GM23338 (cell line): ENCODE results near the gene ABCA1. TPM values are rescaled to one million over a fixed set of nuclear protein-coding genes. Genes with fewer than 3 reads are reported as not detected.

ENCODE experiments used
- ATAC-seq: fragments of 200-7000 bp; cut with Tn5 transposase; 3 replicates; pipeline ENCODE4 v1.9.1; 2020
- DNase-seq: peaks from one replicate; pipeline ENCODE4 v3.0.0-alpha.2; 2015; ENCODE audit warnings: low spot score
- H2AFZ ChIP-seq: fragments of 200-600 bp; sonication (generic); 2 replicates; pipeline ENCODE4 v1.8.0; 2016; ENCODE audit warnings: antibody characterized with exemption, mild to moderate bottlenecking, moderate library complexity
- H3F3A ChIP-seq: fragments of 200-600 bp; sonication (generic); replicated peaks from 2 replicates; pipeline ENCODE4 v1.8.0; 2017; ENCODE audit warnings: antibody characterized with exemption, mixed run types, low read depth
- H3K27ac ChIP-seq: fragments of 200-600 bp; sonication (generic); 2 replicates; pipeline ENCODE4 v1.6.1; 2016; ENCODE audit warnings: low read depth
- H3K27me3 ChIP-seq: fragments of 200-600 bp; sonication (generic); 2 replicates; pipeline ENCODE4 v1.8.0; 2016; ENCODE audit warnings: mild to moderate bottlenecking, mixed run types, moderate library complexity; ENCODE audit not compliant: insufficient read depth
- H3K36me3 ChIP-seq: fragments of 200-600 bp; sonication (generic); 2 replicates; pipeline ENCODE4 v1.8.0; 2016; ENCODE audit warnings: mild to moderate bottlenecking; ENCODE audit not compliant: insufficient read depth
- H3K4me1 ChIP-seq: fragments of 200-600 bp; sonication (generic); 2 replicates; pipeline ENCODE4 v1.8.0; 2016; ENCODE audit warnings: mild to moderate bottlenecking, moderate library complexity; ENCODE audit not compliant: insufficient read depth
- H3K4me2 ChIP-seq: fragments of 200-600 bp; sonication (generic); 2 replicates; pipeline ENCODE4 v1.7.1; 2017; ENCODE audit warnings: mixed run types
- H3K4me3 ChIP-seq: fragments of 200-600 bp; sonication (generic); 2 replicates; pipeline ENCODE4 v1.6.1; 2016; ENCODE audit warnings: mixed run types
- H3K79me2 ChIP-seq: fragments of 200-600 bp; sonication (generic); replicated peaks from 2 replicates; pipeline ENCODE4 v1.8.0; 2017; ENCODE audit warnings: mild to moderate bottlenecking; ENCODE audit not compliant: insufficient read depth
- H3K9me2 ChIP-seq: fragments of 200-600 bp; sonication (generic); 2 replicates; pipeline ENCODE4 v1.8.0; 2017; ENCODE audit not compliant: insufficient read depth
- H4K20me1 ChIP-seq: fragments of 200-600 bp; sonication (generic); replicated peaks from 2 replicates; pipeline ENCODE4 v1.8.0; 2017; ENCODE audit warnings: mild to moderate bottlenecking; ENCODE audit not compliant: insufficient read depth
- H3K27ac Mint-ChIP-seq: 2 replicates; pipeline ENCODE4 v1.8.0; 2020; ENCODE audit warnings: inconsistent platforms, mild to moderate bottlenecking, moderate library complexity, mixed read lengths
- H3K27me3 Mint-ChIP-seq: 3 replicates; pipeline ENCODE4 v1.8.0; 2022; ENCODE audit warnings: low read depth, mild to moderate bottlenecking, moderate library complexity, mixed read lengths, inconsistent platforms; ENCODE audit not compliant: insufficient read depth, poor library complexity
- H3K36me3 Mint-ChIP-seq: 3 replicates; pipeline ENCODE4 v1.8.0; 2021; ENCODE audit warnings: low read depth, mild to moderate bottlenecking, inconsistent platforms, moderate library complexity, mixed read lengths
- H3K4me1 Mint-ChIP-seq: 3 replicates; pipeline ENCODE4 v1.8.0; 2020; ENCODE audit warnings: mild to moderate bottlenecking, inconsistent platforms, mixed read lengths
- H3K4me3 Mint-ChIP-seq: 3 replicates; pipeline ENCODE4 v1.8.0; 2021; ENCODE audit warnings: moderate library complexity, mild to moderate bottlenecking, inconsistent platforms, mixed read lengths
- H3K9me3 Mint-ChIP-seq: 3 replicates; pipeline ENCODE4 v1.8.0; 2020; ENCODE audit warnings: moderate library complexity, mild to moderate bottlenecking, inconsistent platforms, mixed read lengths
- CREB1 ChIP-seq: fragments of 250-450 bp; sonication (Bioruptor Pico); IDR thresholded peaks from 2 replicates; pipeline ENCODE4 v1.5.0; 2020; ENCODE audit warnings: low read depth, mild to moderate bottlenecking, moderate library complexity
- EZH2 ChIP-seq: fragments of 200-600 bp; sonication (generic); IDR thresholded peaks from one replicate; pipeline ENCODE4 v1.8.0; 2017; ENCODE audit warnings: antibody characterized with exemption, mild to moderate bottlenecking, low read depth; ENCODE audit not compliant: unreplicated experiment
- EZH2phosphoT487 ChIP-seq: fragments of 200-600 bp; sonication (generic); IDR thresholded peaks from one replicate; pipeline ENCODE4 v1.8.1; 2018; ENCODE audit warnings: antibody characterized with exemption; ENCODE audit not compliant: unreplicated experiment
- JUNB ChIP-seq: IDR thresholded peaks from one replicate; pipeline ENCODE4 v1.6.1; 2016; ENCODE audit warnings: antibody characterized with exemption; ENCODE audit not compliant: unreplicated experiment
- NANOG ChIP-seq: IDR thresholded peaks from 2 replicates; pipeline ENCODE4 v1.6.1; 2016; ENCODE audit warnings: antibody characterized with exemption, borderline replicate concordance
- POLR2AphosphoS5 ChIP-seq: IDR thresholded peaks from 2 replicates; pipeline ENCODE4 v1.6.1; 2016; ENCODE audit warnings: antibody characterized with exemption, low read depth
- STAT1 ChIP-seq: IDR thresholded peaks from one replicate; pipeline ENCODE4 v1.6.1; 2016; ENCODE audit warnings: antibody characterized with exemption; ENCODE audit not compliant: unreplicated experiment
- ZNF114 ChIP-seq: fragments of 250-450 bp; sonication (Bioruptor Pico); IDR thresholded peaks from 2 replicates; pipeline ENCODE4 v1.5.0; 2020; ENCODE audit warnings: mild to moderate bottlenecking, moderate library complexity
- ZNF331 ChIP-seq: fragments of 250-450 bp; sonication (Bioruptor Pico); IDR thresholded peaks from 2 replicates; pipeline ENCODE4 v1.5.0; 2020; ENCODE audit warnings: low read depth, mild to moderate bottlenecking, moderate library complexity
- ZNF462 ChIP-seq: fragments of 250-450 bp; sonication (Bioruptor Pico); IDR thresholded peaks from 2 replicates; pipeline ENCODE4 v1.5.0; 2020; ENCODE audit warnings: mild to moderate bottlenecking, moderate library complexity
- polyA plus RNA-seq: library from polyadenylated mRNA; unstranded; fragments of >200 nt; fragmentation: Nextera tagmentation; extraction: Ambion mirVana; gene quantifications from 2 replicates; pipeline ENCODE4 v1.2.1, GENCODE V29; 2016
- total RNA-seq: library from RNA; depleted of rRNA; stranded (reverse); fragments of >200 nt; shearing (Covaris generic); gene quantifications from 2 replicates; pipeline ENCODE4 v1.2.3, GENCODE V29; 2014
- TF ChIP-seq, protein P1 (sequence below), 2 experiments: fragments of 200-600 bp in 1 of 2; sonication (generic) in 1 of 2; conservative IDR thresholded peaks; 2 replicates each; pipeline versions ENCODE4 v1.5.1 to v1.6.1; 2016 to 2017; ENCODE audit warnings: antibody characterized with exemption in 2 of 2, low read depth in 2 of 2, mild to moderate bottlenecking in 2 of 2, moderate library complexity in 1 of 2
- TF ChIP-seq, protein P2 (sequence below): IDR thresholded peaks from 2 replicates; pipeline ENCODE4 v1.6.1; 2016; ENCODE audit warnings: antibody characterized with exemption
- TF ChIP-seq, protein P3 (sequence below): IDR thresholded peaks from one replicate; pipeline ENCODE4 v1.6.1; 2018; ENCODE audit warnings: antibody characterized with exemption; ENCODE audit not compliant: unreplicated experiment

Gene ABCA1
- total and polyA plus RNA-seq, 2 experiments from 2014 or later: 1.4 to 2.8 TPM

- H3K4me3 ChIP-seq: no peak overlapping the region
- Mint-ChIP-seq H3K9me3 (no peaks in the 10 kb centered on the region), H3K27ac (peak overlapping the region; percentile 92), H3K4me1 (peaks cover 40% of the 10 kb centered on the region), H3K27me3 (peaks cover 5% of the 10 kb centered on the region), H3K36me3 (no peaks in the 10 kb centered on the region), H3K4me3 (no peak overlapping the region)
- H3K79me2 ChIP-seq: no peaks in the 10 kb centered on the region
- H3F3A ChIP-seq: no peaks in the 10 kb centered on the region
- no peak overlapping the region for H3K4me2 ChIP-seq
- ATAC-seq (peak; percentile 23), DNase-seq (no peak)
- H3K36me3 ChIP-seq: no peaks in the 10 kb centered on the region
- H3K27me3 ChIP-seq: no peaks in the 10 kb centered on the region
- no peaks in the 10 kb centered on the region for H3K9me2 ChIP-seq
- H2AFZ ChIP-seq: no peak overlapping the region
- no peak overlapping the region for H3K27ac ChIP-seq
- peaks cover 25% of the 10 kb centered on the region for H3K4me1 ChIP-seq
- TF ChIP-seq, protein P1, sequence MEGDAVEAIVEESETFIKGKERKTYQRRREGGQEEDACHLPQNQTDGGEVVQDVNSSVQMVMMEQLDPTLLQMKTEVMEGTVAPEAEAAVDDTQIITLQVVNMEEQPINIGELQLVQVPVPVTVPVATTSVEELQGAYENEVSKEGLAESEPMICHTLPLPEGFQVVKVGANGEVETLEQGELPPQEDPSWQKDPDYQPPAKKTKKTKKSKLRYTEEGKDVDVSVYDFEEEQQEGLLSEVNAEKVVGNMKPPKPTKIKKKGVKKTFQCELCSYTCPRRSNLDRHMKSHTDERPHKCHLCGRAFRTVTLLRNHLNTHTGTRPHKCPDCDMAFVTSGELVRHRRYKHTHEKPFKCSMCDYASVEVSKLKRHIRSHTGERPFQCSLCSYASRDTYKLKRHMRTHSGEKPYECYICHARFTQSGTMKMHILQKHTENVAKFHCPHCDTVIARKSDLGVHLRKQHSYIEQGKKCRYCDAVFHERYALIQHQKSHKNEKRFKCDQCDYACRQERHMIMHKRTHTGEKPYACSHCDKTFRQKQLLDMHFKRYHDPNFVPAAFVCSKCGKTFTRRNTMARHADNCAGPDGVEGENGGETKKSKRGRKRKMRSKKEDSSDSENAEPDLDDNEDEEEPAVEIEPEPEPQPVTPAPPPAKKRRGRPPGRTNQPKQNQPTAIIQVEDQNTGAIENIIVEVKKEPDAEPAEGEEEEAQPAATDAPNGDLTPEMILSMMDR (conservative IDR thresholded peaks at IDR 0.05; ENCODE audit: low read depth in 2 of 2): no peak
- no peak for TF ChIP-seq ZNF331 (CRISPR knock-in tag)
- no peak for TF ChIP-seq ZNF462 (CRISPR knock-in tag)
- TF ChIP-seq EZH2: no peak
- TF ChIP-seq STAT1: no peak
- no peak for TF ChIP-seq POLR2AphosphoS5
- TF ChIP-seq ZNF114 (CRISPR knock-in tag): no peak
- TF ChIP-seq CREB1 (CRISPR knock-in tag): no peak
- TF ChIP-seq, protein P2, sequence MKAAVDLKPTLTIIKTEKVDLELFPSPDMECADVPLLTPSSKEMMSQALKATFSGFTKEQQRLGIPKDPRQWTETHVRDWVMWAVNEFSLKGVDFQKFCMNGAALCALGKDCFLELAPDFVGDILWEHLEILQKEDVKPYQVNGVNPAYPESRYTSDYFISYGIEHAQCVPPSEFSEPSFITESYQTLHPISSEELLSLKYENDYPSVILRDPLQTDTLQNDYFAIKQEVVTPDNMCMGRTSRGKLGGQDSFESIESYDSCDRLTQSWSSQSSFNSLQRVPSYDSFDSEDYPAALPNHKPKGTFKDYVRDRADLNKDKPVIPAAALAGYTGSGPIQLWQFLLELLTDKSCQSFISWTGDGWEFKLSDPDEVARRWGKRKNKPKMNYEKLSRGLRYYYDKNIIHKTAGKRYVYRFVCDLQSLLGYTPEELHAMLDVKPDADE: no peak
- TF ChIP-seq JUNB: no peak
- no peak for TF ChIP-seq EZH2phosphoT487
- TF ChIP-seq, protein P3, sequence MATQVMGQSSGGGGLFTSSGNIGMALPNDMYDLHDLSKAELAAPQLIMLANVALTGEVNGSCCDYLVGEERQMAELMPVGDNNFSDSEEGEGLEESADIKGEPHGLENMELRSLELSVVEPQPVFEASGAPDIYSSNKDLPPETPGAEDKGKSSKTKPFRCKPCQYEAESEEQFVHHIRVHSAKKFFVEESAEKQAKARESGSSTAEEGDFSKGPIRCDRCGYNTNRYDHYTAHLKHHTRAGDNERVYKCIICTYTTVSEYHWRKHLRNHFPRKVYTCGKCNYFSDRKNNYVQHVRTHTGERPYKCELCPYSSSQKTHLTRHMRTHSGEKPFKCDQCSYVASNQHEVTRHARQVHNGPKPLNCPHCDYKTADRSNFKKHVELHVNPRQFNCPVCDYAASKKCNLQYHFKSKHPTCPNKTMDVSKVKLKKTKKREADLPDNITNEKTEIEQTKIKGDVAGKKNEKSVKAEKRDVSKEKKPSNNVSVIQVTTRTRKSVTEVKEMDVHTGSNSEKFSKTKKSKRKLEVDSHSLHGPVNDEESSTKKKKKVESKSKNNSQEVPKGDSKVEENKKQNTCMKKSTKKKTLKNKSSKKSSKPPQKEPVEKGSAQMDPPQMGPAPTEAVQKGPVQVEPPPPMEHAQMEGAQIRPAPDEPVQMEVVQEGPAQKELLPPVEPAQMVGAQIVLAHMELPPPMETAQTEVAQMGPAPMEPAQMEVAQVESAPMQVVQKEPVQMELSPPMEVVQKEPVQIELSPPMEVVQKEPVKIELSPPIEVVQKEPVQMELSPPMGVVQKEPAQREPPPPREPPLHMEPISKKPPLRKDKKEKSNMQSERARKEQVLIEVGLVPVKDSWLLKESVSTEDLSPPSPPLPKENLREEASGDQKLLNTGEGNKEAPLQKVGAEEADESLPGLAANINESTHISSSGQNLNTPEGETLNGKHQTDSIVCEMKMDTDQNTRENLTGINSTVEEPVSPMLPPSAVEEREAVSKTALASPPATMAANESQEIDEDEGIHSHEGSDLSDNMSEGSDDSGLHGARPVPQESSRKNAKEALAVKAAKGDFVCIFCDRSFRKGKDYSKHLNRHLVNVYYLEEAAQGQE: no peak
- TF ChIP-seq NANOG: no peak
- no peaks in the 10 kb centered on the region for H4K20me1 ChIP-seq
Observed at GRCh38 chr9:104960662-104961061, 32.7 kb upstream of the ABCA1 start.
